ENCODE data around the gene CDH23.

CDH23 gene

GRCh38 chr10:71757399-71757922, 360.7 kb downstream of the CDH23 start:
- TF ChIP-seq, protein P1, sequence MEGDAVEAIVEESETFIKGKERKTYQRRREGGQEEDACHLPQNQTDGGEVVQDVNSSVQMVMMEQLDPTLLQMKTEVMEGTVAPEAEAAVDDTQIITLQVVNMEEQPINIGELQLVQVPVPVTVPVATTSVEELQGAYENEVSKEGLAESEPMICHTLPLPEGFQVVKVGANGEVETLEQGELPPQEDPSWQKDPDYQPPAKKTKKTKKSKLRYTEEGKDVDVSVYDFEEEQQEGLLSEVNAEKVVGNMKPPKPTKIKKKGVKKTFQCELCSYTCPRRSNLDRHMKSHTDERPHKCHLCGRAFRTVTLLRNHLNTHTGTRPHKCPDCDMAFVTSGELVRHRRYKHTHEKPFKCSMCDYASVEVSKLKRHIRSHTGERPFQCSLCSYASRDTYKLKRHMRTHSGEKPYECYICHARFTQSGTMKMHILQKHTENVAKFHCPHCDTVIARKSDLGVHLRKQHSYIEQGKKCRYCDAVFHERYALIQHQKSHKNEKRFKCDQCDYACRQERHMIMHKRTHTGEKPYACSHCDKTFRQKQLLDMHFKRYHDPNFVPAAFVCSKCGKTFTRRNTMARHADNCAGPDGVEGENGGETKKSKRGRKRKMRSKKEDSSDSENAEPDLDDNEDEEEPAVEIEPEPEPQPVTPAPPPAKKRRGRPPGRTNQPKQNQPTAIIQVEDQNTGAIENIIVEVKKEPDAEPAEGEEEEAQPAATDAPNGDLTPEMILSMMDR (conservative IDR thresholded peaks at IDR 0.05; ENCODE audit: low read length) = no peak
- TF ChIP-seq EZH2phosphoT487 (IDR thresholded peaks at IDR 0.05; ENCODE audit: borderline replicate concordance) = no peak
- Histone ChIP-seq H2AFZ (ENCODE audit: low read length) (no peak overlapping the region), H3K9ac (ENCODE audit: low read depth, low read length, poor library complexity, severe bottlenecking) (no peak overlapping the region), H3F3A (ENCODE audit: low read depth) (no peaks in the 10 kb centered on the region), H3K27me3 (ENCODE audit: insufficient read depth, low read length, poor library complexity, severe bottlenecking) (no peaks in the 10 kb centered on the region), H3K4me3 (ENCODE audit: low read length, poor library complexity, severe bottlenecking) (no peak overlapping the region), H3K4me1 (ENCODE audit: insufficient read depth, low read length, poor library complexity, severe bottlenecking) (peaks cover 47% of the 10 kb centered on the region), H3K36me3 (ENCODE audit: insufficient read depth, low read length) (no peaks in the 10 kb centered on the region), H3K4me2 (ENCODE audit: low read depth, low read length, poor library complexity, severe bottlenecking) (no peak overlapping the region), H3K79me2 (ENCODE audit: insufficient read depth, low read length) (no peaks in the 10 kb centered on the region), H3K9me2 (replicated peaks; ENCODE audit: low read depth, low read length) (no peaks in the 10 kb centered on the region), H4K20me1 (ENCODE audit: insufficient read depth, low read length, poor library complexity, severe bottlenecking) (no peaks in the 10 kb centered on the region), H3K9me3 (ENCODE audit: insufficient read depth, low read depth, low read length) (no peaks in the 10 kb centered on the region)

DNA sequence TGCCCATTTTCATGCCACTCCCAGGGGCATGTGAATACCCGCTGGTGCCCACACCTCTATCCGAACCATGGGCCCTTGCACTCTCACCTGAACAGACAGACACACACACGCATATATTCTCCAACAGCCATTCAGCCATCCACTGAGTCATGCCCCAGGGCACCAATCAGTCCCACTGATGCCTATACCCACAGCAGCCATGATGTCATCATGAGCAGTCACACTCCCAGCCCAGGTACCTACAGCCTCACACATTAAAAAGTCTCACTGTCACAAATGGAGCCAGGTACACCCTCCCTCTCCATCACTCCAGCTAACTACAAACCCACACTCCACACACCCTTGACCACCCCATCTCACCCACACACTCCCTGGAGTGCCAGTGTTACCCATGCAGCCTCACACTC, 364.4 kb downstream of the CDH23 start:
- peaks cover 31% of the 10 kb centered on the region for H3K4me1 ChIP-seq (ENCODE audit: insufficient read depth, low read length, poor library complexity, severe bottlenecking)
- H3F3A ChIP-seq (ENCODE audit: low read depth) = no peaks in the 10 kb centered on the region
- no peak for TF ChIP-seq EZH2phosphoT487 (IDR thresholded peaks at IDR 0.05; ENCODE audit: borderline replicate concordance)
- TF ChIP-seq, protein P1 (conservative IDR thresholded peaks at IDR 0.05; ENCODE audit: low read length) = no peak
- no peak overlapping the region for H2AFZ ChIP-seq (ENCODE audit: low read length)
- H3K4me2 ChIP-seq (ENCODE audit: low read depth, low read length, poor library complexity, severe bottlenecking) = no peak overlapping the region
- H3K27me3 ChIP-seq (ENCODE audit: insufficient read depth, low read length, poor library complexity, severe bottlenecking) = no peaks in the 10 kb centered on the region
- no peaks in the 10 kb centered on the region for H4K20me1 ChIP-seq (ENCODE audit: insufficient read depth, low read length, poor library complexity, severe bottlenecking)
- H3K79me2 ChIP-seq (ENCODE audit: insufficient read depth, low read length) = no peaks in the 10 kb centered on the region
- H3K4me3 ChIP-seq (ENCODE audit: low read length, poor library complexity, severe bottlenecking) = no peak overlapping the region
- H3K9ac ChIP-seq (ENCODE audit: low read depth, low read length, poor library complexity, severe bottlenecking) = no peak overlapping the region
- H3K9me2 ChIP-seq (replicated peaks; ENCODE audit: low read depth, low read length) = no peaks in the 10 kb centered on the region
- H3K9me3 ChIP-seq (ENCODE audit: insufficient read depth, low read depth, low read length) = no peaks in the 10 kb centered on the region
- no peaks in the 10 kb centered on the region for H3K36me3 ChIP-seq (ENCODE audit: insufficient read depth, low read length)

DNA sequence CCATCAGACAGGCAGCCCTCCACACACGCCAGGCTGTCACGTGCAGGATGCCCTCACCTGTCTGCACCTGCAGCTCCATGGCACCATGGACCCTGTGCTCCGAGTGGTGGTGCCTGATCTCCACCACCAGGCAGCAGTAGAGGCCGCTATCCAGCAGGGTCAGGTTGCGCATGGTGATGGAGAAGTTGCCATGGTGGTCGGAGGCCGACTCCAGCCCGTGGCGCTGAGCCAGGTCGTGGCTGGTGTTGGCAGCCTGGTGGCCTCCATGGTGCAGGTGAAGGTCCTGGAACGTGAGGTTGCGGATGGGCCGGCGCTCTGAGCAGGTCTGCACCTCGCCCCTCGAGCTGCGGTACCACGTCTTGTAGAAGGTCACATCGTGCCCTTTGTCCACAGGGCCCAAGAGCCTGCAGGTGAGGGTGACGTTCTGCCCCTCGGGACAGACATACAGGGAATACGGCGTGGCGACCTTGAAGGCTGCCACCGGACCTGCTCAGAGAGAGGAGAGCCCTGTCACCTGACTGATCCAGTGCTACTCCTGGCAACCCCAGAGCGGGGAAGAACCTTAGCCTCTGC, 364.9 kb downstream of the CDH23 start:
- Histone ChIP-seq H3K9me2 (replicated peaks; ENCODE audit: low read depth, low read length) (no peaks in the 10 kb centered on the region), H3K9me3 (ENCODE audit: insufficient read depth, low read depth, low read length) (no peaks in the 10 kb centered on the region), H3K36me3 (ENCODE audit: insufficient read depth, low read length) (no peaks in the 10 kb centered on the region), H3F3A (ENCODE audit: low read depth) (no peaks in the 10 kb centered on the region), H3K4me3 (ENCODE audit: low read length, poor library complexity, severe bottlenecking) (no peak overlapping the region), H3K9ac (ENCODE audit: low read depth, low read length, poor library complexity, severe bottlenecking) (no peak overlapping the region), H2AFZ (ENCODE audit: low read length) (no peak overlapping the region), H3K4me2 (ENCODE audit: low read depth, low read length, poor library complexity, severe bottlenecking) (no peak overlapping the region), H3K27me3 (ENCODE audit: insufficient read depth, low read length, poor library complexity, severe bottlenecking) (no peaks in the 10 kb centered on the region), H3K4me1 (ENCODE audit: insufficient read depth, low read length, poor library complexity, severe bottlenecking) (peaks cover 25% of the 10 kb centered on the region), H3K79me2 (ENCODE audit: insufficient read depth, low read length) (no peaks in the 10 kb centered on the region), H4K20me1 (ENCODE audit: insufficient read depth, low read length, poor library complexity, severe bottlenecking) (no peaks in the 10 kb centered on the region)
- no peak for TF ChIP-seq EZH2phosphoT487 (IDR thresholded peaks at IDR 0.05; ENCODE audit: borderline replicate concordance)
- TF ChIP-seq, protein P1 (conservative IDR thresholded peaks at IDR 0.05; ENCODE audit: low read length) = peak; percentile 39; the same call in 1 of the 2 replicates

Data from Loucy (cell line).